Lung (tissue), 12 donors: ENCODE data around the gene TENM4. TPM values are rescaled to one million over a fixed set of nuclear protein-coding genes. Genes with fewer than 3 reads are reported as not detected.

Experiments
- ATAC-seq: fragments of 200-7000 bp; cut with Tn5 transposase; one replicate; pipeline ENCODE4 v1.9.1; 2020; ENCODE audit warnings: moderate number of reproducible peaks; ENCODE audit not compliant: insufficient read depth, low FRiP score
- DNase-seq, 3 donors: peaks; one replicate each; pipeline ENCODE4 v3.0.0-alpha.2; 2013 to 2017
- H3K27ac ChIP-seq, 2 donors: one replicate each; pipeline ENCODE4 v1.5.1; 2013; ENCODE audit warnings: mild to moderate bottlenecking in 2 of 2, moderate library complexity in 2 of 2, control low read depth in 1 of 2, inconsistent platforms in 1 of 2, low read depth in 1 of 2, low read length in 1 of 2
- H3K27me3 ChIP-seq, 3 donors: one replicate each; pipeline ENCODE4 v1.5.1; 2013; ENCODE audit warnings: low read length in 2 of 3; ENCODE audit not compliant: control insufficient read depth in 3 of 3, insufficient read depth in 3 of 3
- H3K36me3 ChIP-seq, 4 donors: one replicate each; pipeline ENCODE4 v1.5.1; 2013; ENCODE audit warnings: low read length in 4 of 4, mild to moderate bottlenecking in 1 of 4, moderate library complexity in 1 of 4; ENCODE audit not compliant: control insufficient read depth in 4 of 4, insufficient read depth in 4 of 4
- H3K4me1 ChIP-seq, 5 donors: one replicate each; pipeline ENCODE4 v1.5.1; 2013; ENCODE audit warnings: low read length in 5 of 5, mild to moderate bottlenecking in 2 of 5, moderate library complexity in 1 of 5; ENCODE audit not compliant: control insufficient read depth in 5 of 5, insufficient read depth in 5 of 5
- H3K4me3 ChIP-seq: one replicate; pipeline ENCODE4 v1.5.1; 2013; ENCODE audit warnings: mild to moderate bottlenecking, control low read depth, moderate library complexity
- H3K9ac ChIP-seq, 2 donors: one replicate each; pipeline ENCODE4 v1.5.1; 2013; ENCODE audit warnings: low read length in 2 of 2, control low read depth in 1 of 2; ENCODE audit not compliant: insufficient read depth in 1 of 2
- H3K9me3 ChIP-seq, 4 donors: one replicate each; pipeline ENCODE4 v1.5.1; 2013; ENCODE audit warnings: low read length in 3 of 4, mild to moderate bottlenecking in 1 of 4, moderate library complexity in 1 of 4; ENCODE audit not compliant: control insufficient read depth in 4 of 4, insufficient read depth in 3 of 4
- WGBS, 2 donors: extraction: QIAGEN DNeasy Blood & Tissue Kit; methylation state at CpG; one replicate each; pipeline ENCODE4 v1.1.7; 2013; 5-methylcytosine and 5-hydroxymethylcytosine counted together
- polyA plus RNA-seq, 2 donors: library from polyadenylated mRNA; stranded (reverse); fragments of 200-250 nt; gene quantifications; one replicate each; pipeline ENCODE4 v1.2.1, GENCODE V29; 2013
- total RNA-seq, 2 donors: library from RNA; depleted of rRNA in 1 of 2; stranded (reverse); fragments of >200 nt in 1 of 2; gene quantifications; one replicate each; pipeline ENCODE4 v1.2.1, GENCODE V29; 2014 to 2021
- TF ChIP-seq, protein P1 (sequence below): IDR thresholded peaks from 2 replicates; pipeline ENCODE4 v1.5.1; 2012; ENCODE audit warnings: mild to moderate bottlenecking; ENCODE audit errors: control extremely low read depth, extremely low read depth
- donor health status: control.
- donor health status: control.
- donor health status: Bipolar disorder and iron deficiency.
- donor health status: healthy.
- donor health status: DM: yes; HTN: yes; CAD: no.

Gene TENM4
- total and polyA plus RNA-seq, 4 donors, result 0.28 to 16.4 (median 3.2) TPM

DNA sequence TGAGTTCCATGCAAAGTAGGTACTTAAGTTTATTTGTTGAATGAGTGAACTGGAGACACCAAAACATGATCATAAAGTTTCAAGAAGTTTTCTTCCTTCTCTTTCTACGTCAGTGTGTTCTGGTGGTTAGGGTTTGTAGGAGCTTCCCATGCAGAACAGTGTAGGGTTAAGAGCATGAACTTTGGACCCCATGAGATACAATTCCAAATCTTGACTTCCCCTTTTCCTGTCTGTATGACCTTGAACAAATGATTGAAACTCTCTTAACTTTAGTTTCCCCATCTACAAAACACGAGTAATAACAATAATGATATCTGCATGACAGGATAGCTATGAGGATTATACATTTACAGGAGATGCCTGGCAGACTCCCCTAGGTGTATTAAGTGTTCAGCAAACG lies 41.0 kb upstream of the TENM4 start:
- TF ChIP-seq, protein P1, sequence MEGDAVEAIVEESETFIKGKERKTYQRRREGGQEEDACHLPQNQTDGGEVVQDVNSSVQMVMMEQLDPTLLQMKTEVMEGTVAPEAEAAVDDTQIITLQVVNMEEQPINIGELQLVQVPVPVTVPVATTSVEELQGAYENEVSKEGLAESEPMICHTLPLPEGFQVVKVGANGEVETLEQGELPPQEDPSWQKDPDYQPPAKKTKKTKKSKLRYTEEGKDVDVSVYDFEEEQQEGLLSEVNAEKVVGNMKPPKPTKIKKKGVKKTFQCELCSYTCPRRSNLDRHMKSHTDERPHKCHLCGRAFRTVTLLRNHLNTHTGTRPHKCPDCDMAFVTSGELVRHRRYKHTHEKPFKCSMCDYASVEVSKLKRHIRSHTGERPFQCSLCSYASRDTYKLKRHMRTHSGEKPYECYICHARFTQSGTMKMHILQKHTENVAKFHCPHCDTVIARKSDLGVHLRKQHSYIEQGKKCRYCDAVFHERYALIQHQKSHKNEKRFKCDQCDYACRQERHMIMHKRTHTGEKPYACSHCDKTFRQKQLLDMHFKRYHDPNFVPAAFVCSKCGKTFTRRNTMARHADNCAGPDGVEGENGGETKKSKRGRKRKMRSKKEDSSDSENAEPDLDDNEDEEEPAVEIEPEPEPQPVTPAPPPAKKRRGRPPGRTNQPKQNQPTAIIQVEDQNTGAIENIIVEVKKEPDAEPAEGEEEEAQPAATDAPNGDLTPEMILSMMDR, result no peak
- no peak for ATAC-seq
- Histone ChIP-seq H3K9me3 (no peaks in the 10 kb centered on the region), H3K27me3 (peaks cover 0 to 3% (median 0%) of the 10 kb centered on the region in 3 donors), H3K4me1 (no peaks in the 10 kb centered on the region), H3K9ac (no peak overlapping the region), H3K4me3 (no peak overlapping the region), H3K27ac (no peak overlapping the region), H3K36me3 (no peaks in the 10 kb centered on the region)
- WGBS, 2 donors, result 58 to 74% methylated on average over 3 of the region's 3 CpGs
- no peak for DNase-seq

DNA sequence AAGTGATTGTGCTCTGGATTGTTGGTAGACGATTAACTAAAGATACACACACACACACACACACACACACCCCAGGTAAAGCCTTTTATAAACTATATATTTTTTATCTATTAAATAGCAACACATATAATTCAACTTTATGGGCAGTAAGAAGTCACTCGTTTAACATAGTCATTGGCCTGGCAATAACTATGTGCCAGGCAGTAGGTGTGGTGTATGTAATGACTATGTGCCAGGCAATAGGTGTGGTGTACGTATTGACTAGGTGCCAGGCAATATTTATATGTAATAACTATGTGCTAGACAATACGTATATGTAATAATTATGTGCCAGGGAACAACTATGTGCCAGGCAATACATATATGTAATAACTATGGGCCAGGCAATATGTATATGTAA lies 40.0 kb upstream of the TENM4 start:
- no peaks in the 10 kb centered on the region for H3K36me3 ChIP-seq
- TF ChIP-seq, protein P1, result no peak
- H3K4me1 ChIP-seq, result no peaks in the 10 kb centered on the region
- H3K27ac ChIP-seq, result no peak overlapping the region
- no peak for DNase-seq
- ATAC-seq, result no peak
- peaks cover 0 to 3% (median 0%) of the 10 kb centered on the region in 3 donors for H3K27me3 ChIP-seq
- no peak overlapping the region for H3K9ac ChIP-seq
- WGBS, 2 donors, result 88 to 95% methylated on average over 4 of the region's 4 CpGs
- no peaks in the 10 kb centered on the region for H3K9me3 ChIP-seq
- H3K4me3 ChIP-seq, result no peak overlapping the region

GRCh38 chr11:79472819-79473529 lies 32.1 kb upstream of the TENM4 start:
- no peaks in the 10 kb centered on the region for H3K9me3 ChIP-seq
- H3K4me1 ChIP-seq, result peaks cover 0 to 39% (median 5%) of the 10 kb centered on the region in 5 donors
- WGBS, 2 donors, result 53 to 60% methylated on average over 8 of the region's 8 CpGs
- TF ChIP-seq, protein P1, result no peak
- H3K36me3 ChIP-seq, result no peaks in the 10 kb centered on the region
- no peak for ATAC-seq
- no peak for DNase-seq
- H3K27ac ChIP-seq, result no peak overlapping the region
- H3K4me3 ChIP-seq, result no peak overlapping the region
- H3K27me3 ChIP-seq, result no peaks in the 10 kb centered on the region
- H3K9ac ChIP-seq, result no peak overlapping the region
